ENCODE data around the gene RASGRF1.
"Not testable (repeated sequence)": the region's sequence is repeated elsewhere in the genome, so short reads cannot be mapped to it uniquely, and the experiment has no call there.

The RASGRF1 gene

GRCh38 chr15:79090487-79091203 lies at the start of gene RASGRF1:
TSS of gene RASGRF1 (minus strand) at chr15:79090780. CDS start at chr15:79090498, 282 bp downstream.
- peak in 1 of 3 donors; percentile 14 for DNase-seq

GRCh38 chr15:79136434-79137046 lies 46.0 kb upstream of the RASGRF1 start:
- DNase-seq = no peak

DNA sequence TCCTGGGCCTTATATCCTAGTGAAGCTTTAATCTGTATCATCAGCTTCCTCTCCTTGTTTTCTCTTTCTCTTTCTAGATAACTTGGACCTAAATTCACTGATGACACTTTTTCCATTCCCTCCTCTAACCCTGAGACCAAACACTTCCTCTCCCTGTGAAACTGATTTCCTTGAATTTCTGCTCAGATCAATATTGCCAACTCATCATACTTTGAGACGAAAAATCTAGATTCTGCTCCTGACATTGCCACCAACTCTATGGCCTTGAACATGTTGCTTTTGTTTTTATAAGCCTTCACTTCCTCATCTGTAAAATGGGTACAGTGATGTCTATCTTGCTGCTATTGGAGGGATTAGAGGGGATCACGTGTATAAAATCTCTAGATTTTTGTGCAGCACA lies 42.7 kb upstream of the RASGRF1 start:
- DNase-seq = no peak

GRCh38 chr15:79132770-79133169 lies 42.2 kb upstream of the RASGRF1 start:
- no peak for DNase-seq

GRCh38 chr15:79132361-79132760 lies 41.8 kb upstream of the RASGRF1 start:
- DNase-seq = no peak

GRCh38 chr15:79130535-79131130 lies 40.1 kb upstream of the RASGRF1 start:
- no peak for DNase-seq

- DNase-seq = no peak
These were observed 38.7 kb upstream of the RASGRF1 start for GRCh38 chr15:79129235-79129634.

DNA sequence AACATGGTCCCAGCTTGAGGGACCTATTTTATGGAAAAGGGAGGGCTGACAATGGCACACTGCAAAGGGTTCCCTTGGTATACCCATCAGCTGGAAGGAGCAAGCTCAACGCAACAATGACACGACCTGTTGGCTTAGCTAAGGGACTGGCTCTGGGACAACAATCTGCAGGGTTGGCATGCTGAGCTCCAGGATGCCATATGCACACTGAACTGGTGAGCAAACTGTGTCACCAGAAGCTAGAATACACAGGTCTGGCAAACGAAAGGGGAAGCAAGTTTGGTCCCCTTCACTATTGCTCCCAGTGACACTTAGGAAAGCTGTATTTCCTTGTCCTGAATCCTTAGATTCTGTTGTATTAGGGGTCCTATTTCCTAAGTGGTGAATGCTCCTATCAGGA lies 38.0 kb upstream of the RASGRF1 start:
- DNase-seq = no peak

DNA sequence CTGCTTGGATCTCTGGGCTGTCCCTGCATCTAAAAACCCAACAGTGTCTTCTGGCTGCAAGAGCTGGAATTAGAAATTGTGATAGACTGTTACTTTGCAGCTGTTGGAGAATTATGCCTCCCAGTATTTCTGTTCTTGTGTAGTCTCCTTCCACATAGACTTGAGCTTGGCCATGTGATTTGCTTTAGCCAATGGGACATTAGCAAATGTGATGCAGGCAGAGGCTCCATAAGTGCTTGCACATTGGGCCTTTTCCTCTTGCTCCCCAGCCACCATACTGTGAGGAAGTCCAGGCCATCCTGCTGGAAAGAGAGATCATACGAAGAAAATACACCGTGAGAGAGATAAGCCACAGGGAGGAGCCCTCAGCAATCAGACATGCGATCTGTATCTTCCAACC lies 33.8 kb upstream of the RASGRF1 start:
- no peak for DNase-seq

DNA sequence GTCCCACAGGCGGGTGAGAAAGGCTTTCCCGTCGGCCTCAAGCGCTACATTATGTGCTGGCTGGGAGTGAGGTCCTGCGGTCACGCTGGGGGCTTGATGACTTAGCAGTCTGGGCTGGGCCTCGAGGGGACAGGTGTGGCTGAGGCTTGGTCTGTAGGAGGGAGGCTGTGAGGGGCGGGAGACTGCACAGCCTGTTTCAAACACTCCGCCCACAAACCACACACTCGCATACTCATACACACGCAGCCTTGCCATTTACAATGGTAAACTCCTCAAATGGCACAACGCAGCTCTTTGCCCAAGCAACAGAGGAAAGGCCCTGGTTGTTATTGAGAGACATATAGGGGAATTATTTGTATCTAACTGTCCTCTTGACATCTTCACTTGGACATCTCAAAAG lies 32.4 kb upstream of the RASGRF1 start:
- no peak for DNase-seq

- DNase-seq = no peak
These were observed 31.8 kb upstream of the RASGRF1 start for GRCh38 chr15:79122391-79122790.

DNA sequence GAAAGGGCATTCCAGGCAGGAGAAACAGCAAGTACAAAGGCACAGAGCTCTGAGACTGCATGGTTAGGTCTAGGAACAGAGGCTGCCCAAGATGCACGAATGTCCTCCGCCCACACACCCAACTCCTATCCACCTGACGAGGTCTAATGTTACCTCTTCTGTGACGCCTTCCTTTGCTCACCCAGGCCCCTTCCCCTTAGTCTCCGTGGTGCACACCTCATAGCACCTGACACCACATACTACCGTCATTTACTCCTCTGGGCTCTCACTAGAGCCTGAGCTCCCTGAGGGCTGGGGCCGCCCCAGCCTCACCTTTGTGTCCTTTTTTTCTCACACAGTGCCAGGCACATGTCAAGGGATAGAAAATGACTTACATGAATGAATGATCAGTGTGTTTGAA lies 31.0 kb upstream of the RASGRF1 start:
- DNase-seq = no peak

DNA sequence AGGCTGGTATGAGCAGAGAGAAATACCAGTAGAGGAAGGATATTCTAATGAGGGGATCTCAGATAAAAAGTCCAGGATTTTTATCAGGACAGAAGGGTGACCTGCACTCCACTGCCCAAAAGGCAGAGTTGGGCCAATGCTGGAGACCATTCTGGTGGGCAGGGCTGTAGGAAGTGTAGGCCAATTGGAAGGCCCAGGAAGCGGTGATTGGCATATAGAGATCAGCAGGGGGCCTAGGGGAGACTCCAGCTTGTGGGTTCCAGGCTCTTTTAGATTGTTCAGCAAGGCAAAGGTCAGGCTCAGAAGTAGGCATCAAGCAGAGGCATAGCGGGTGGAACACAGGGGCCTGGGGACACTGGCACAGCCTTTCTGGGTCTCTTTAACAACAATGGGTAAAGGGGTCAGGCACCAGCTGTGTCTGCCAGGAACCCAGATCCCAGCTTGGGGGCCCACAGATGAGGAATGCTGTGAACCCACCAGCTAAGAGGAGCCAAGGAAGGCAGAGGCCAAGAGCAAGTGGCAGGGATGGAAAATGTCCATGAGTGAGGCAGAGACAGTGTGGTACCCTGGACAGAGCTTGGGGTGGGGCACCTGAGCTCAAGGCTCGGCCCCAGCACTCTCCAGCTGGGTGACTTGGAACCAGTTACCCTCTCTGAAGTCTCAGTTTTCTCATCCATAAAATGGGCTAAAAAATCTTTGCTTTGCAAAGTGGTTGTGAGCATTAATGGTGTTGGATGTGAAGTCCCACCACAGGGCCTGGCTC lies 27.0 kb upstream of the RASGRF1 start:
- no peak for DNase-seq

DNA sequence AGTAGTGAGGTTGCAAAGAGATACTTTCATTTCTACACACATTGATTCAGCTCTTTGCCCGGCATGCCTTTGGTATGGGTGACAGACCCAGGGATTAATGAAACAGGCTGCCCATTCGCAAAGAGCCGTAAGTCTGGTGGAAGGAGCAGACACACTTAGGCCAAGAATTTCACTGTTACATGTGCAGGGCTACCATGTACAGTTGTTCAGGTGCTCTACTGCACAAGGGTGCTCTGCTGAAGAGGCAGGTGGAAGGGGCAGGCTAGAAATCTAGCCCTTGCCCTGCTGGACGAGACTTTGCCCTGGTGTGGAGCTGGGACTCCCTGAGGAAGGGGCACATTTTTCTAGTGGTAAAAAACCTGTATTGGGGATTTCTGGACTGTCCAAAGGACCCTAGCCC lies 26.2 kb upstream of the RASGRF1 start:
- no peak for DNase-seq

GRCh38 chr15:79115986-79116665 lies 25.5 kb upstream of the RASGRF1 start:
- DNase-seq = no peak

DNA sequence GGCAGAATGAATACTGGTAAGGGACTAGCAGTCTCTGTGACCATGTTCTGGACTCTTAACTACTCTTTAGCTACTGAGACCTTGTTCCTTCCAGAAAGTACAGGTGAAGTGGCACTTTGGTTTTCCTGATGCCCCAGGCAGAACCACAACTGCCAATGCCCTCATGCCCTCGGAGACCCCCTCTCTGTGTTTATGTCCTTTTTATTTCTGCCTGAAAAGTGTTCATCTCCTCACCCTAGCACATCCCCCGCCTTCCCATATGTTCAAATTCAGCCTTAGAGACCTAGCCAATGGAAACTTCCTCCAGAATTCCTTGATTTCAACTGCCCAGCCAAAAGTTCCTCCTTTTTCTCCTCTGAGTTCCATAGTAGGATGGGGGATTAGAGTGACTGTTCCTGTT lies 23.3 kb upstream of the RASGRF1 start:
- DNase-seq = no peak

DNA sequence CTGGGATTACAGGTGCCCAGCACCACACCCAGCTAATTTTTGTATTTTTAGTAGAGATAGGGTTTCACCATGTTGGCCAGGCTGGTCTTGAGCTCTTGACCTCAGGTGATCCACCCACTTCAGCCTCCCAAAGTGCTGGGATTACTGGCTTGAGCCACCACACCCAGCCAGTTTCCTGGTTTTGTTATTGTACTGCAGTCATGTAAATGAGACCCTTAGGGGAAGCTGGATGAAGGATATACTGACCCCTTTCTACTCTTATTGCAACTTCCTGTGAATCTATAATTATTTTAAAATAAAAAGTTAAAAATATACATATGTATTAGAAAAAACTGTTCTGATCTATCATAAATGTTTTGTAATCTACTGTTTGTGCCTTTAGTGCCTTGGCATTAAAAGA lies 20.8 kb upstream of the RASGRF1 start:
- DNase-seq = not testable (repeated sequence)

GRCh38 chr15:79105141-79105540 lies 14.6 kb upstream of the RASGRF1 start:
- DNase-seq = no peak

- DNase-seq = no peak
These were observed 12.0 kb upstream of the RASGRF1 start for GRCh38 chr15:79102595-79102994.

DNA sequence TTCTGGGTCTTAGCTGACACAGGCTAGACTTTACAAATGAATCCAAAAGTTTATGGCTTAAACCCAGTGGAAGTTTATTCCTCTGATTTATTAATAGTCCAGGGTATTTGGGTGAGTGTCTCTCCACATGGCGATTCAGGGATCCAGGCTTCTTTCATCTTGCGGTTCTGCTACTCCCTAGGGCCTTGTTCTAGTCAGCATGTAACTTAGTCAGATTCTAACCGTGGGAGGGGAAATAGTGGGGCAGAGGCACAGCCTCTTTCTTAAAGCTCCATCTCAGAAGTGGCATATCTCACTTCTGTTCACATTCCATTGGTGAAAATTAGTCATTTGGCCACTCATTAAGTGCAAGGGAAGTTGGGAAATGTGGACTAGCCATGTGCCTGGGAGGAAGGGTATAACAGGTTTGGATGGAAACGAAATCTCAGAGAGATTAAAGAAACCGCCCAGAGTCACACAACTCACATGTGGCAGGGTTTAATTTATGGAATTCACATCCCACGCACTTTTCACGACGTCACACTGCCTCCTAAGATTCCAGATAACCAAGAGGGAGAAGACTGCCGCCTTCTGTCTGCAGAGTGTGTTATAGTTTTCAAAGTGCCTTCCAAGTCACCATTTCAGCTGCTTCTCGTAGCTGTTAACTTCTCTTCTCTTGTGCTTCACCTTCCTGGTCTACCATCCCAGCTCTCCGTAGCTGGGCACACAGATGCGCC lies 11.4 kb upstream of the RASGRF1 start:
- peak in 2 of 3 donors; percentile 16 to 21 for DNase-seq

GRCh38 chr15:79099692-79100091 lies 9.1 kb upstream of the RASGRF1 start:
- no peak for DNase-seq

GRCh38 chr15:79094611-79095021 lies 4.0 kb upstream of the RASGRF1 start:
- no peak for DNase-seq
